ENCODE data around the gene ZNF804A. TPM values are rescaled to one million over a fixed set of nuclear protein-coding genes. Genes with fewer than 3 reads are reported as not detected.

Gene ZNF804A
- total RNA-seq, 1 donor from 2014 or later = not detected

DNA sequence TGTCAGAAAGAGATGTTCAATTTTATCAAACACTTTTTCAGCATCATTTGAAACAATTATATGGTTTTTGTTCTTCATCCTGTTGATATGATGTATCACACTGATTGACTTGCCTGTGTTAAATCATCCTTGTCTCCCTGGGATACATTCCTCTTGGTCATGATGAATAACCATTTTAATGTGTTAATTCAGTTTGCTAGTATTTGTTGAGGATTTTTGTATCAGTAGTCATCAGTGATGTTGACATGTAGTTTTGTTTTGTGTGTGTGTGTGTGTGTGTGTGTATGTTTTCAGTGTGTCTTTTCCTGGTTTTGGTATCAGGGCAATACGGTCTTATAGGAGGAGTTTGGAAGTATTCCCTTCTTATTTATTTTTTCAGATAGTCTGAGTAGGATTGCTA lies 325.4 kb downstream of the ZNF804A start:
- H3F3A ChIP-seq (ENCODE audit: low read depth) = no peaks in the 10 kb centered on the region
- Mint-ChIP-seq H3K9me3 (peaks cover 16% of the 10 kb centered on the region), H3K4me3 (no peak overlapping the region), H3K4me1 (no peaks in the 10 kb centered on the region), H3K27me3 (ENCODE audit: insufficient read depth, low read depth) (no peaks in the 10 kb centered on the region), H3K27ac (no peak overlapping the region), H3K36me3 (no peaks in the 10 kb centered on the region)
- H3K36me3 ChIP-seq = no peaks in the 10 kb centered on the region
- TF ChIP-seq, protein P1, sequence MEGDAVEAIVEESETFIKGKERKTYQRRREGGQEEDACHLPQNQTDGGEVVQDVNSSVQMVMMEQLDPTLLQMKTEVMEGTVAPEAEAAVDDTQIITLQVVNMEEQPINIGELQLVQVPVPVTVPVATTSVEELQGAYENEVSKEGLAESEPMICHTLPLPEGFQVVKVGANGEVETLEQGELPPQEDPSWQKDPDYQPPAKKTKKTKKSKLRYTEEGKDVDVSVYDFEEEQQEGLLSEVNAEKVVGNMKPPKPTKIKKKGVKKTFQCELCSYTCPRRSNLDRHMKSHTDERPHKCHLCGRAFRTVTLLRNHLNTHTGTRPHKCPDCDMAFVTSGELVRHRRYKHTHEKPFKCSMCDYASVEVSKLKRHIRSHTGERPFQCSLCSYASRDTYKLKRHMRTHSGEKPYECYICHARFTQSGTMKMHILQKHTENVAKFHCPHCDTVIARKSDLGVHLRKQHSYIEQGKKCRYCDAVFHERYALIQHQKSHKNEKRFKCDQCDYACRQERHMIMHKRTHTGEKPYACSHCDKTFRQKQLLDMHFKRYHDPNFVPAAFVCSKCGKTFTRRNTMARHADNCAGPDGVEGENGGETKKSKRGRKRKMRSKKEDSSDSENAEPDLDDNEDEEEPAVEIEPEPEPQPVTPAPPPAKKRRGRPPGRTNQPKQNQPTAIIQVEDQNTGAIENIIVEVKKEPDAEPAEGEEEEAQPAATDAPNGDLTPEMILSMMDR (IDR thresholded peaks at IDR 0.05) = no peak
- H3K27me3 ChIP-seq = no peaks in the 10 kb centered on the region
- H4K20me1 ChIP-seq (ENCODE audit: low read depth) = no peaks in the 10 kb centered on the region
- H3K79me2 ChIP-seq (ENCODE audit: low read depth) = no peaks in the 10 kb centered on the region
- H3K4me2 ChIP-seq = no peak overlapping the region
- no peaks in the 10 kb centered on the region for H3K9me3 ChIP-seq (ENCODE audit: low read depth)
- peak overlapping the region; percentile 40 for H2AFZ ChIP-seq (replicated peaks)
- H3K9ac ChIP-seq = no peak overlapping the region
- no peak for DNase-seq (ENCODE audit: low spot score)
- H3K27ac ChIP-seq = no peak overlapping the region
- H3K4me1 ChIP-seq = no peaks in the 10 kb centered on the region
- no peak overlapping the region for H3K4me3 ChIP-seq

DNA sequence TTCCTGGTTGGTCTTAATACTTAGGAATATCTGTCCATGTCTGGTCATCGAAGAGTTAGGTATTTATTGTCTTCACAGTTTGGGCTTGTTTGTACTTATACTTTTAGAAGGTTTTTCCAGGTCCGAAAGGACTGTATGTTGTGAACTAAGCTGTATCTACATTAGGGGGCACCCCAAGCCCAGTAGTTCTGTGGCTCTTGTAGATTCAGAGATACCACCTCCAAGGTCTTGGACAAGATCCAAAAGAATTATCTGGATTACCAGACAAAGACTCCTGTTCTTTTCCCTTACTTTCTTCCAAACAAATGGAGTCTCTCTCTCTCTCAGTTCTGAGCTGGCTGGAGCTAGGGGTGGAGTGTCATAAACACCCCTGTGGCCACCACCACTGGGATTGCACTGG lies 328.7 kb downstream of the ZNF804A start:
- H3K9ac ChIP-seq = no peak overlapping the region
- H3K27me3 Mint-ChIP-seq (ENCODE audit: insufficient read depth, low read depth) = no peaks in the 10 kb centered on the region
- no peak for TF ChIP-seq EZH2phosphoT487 (IDR thresholded peaks at IDR 0.05)
- no peak for TF ChIP-seq EZH2 (IDR thresholded peaks at IDR 0.05)
- TF ChIP-seq, protein P1 (IDR thresholded peaks at IDR 0.05) = no peak
- H3K9me3 Mint-ChIP-seq = peaks cover 19% of the 10 kb centered on the region
- H3K4me1 ChIP-seq = no peaks in the 10 kb centered on the region
- no peak for DNase-seq (ENCODE audit: low spot score)
- no peak overlapping the region for H3K27ac Mint-ChIP-seq
- no peak overlapping the region for H3K4me3 ChIP-seq
- no peak overlapping the region for H3K4me3 Mint-ChIP-seq
- H3K36me3 ChIP-seq = no peaks in the 10 kb centered on the region
- H3K4me1 Mint-ChIP-seq = no peaks in the 10 kb centered on the region
- no peak overlapping the region for H3K4me2 ChIP-seq
- no peaks in the 10 kb centered on the region for H3K36me3 Mint-ChIP-seq
- no peaks in the 10 kb centered on the region for H3K27me3 ChIP-seq
- no peaks in the 10 kb centered on the region for H4K20me1 ChIP-seq (ENCODE audit: low read depth)
- H3K9me3 ChIP-seq (ENCODE audit: low read depth) = no peaks in the 10 kb centered on the region
- H3K27ac ChIP-seq = no peak overlapping the region
- H3K79me2 ChIP-seq (ENCODE audit: low read depth) = no peaks in the 10 kb centered on the region
- H3F3A ChIP-seq (ENCODE audit: low read depth) = no peaks in the 10 kb centered on the region
- no peak overlapping the region for H2AFZ ChIP-seq (replicated peaks)

DNA sequence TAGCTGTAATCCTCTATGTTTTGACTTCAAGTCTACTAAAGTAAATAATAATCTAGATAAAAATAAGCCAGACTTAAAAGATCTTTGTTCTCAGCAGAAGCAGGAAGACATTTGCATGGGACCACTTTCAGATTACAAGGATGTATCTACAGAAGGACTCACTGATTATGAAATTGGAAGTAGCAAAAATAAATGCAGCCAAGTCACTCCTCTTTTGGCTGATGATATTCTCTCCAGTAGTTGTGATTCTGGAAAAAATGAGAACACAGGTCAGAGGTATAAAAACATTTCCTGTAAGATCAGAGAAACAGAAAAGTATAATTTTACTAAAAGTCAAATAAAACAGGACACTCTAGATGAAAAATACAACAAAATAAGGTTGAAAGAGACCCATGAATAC lies 338.4 kb downstream of the ZNF804A start:
- DNase-seq (ENCODE audit: low spot score) = no peak
- H3K36me3 ChIP-seq = no peaks in the 10 kb centered on the region
- Mint-ChIP-seq H3K36me3 (no peaks in the 10 kb centered on the region), H3K27ac (no peak overlapping the region), H3K4me1 (peaks cover 15% of the 10 kb centered on the region), H3K27me3 (ENCODE audit: insufficient read depth, low read depth) (no peaks in the 10 kb centered on the region), H3K9me3 (no peaks in the 10 kb centered on the region), H3K4me3 (no peak overlapping the region)
- H3K9ac ChIP-seq = no peak overlapping the region
- no peak overlapping the region for H2AFZ ChIP-seq (replicated peaks)
- TF ChIP-seq, protein P1 (IDR thresholded peaks at IDR 0.05) = no peak
- TF ChIP-seq EZH2phosphoT487 (IDR thresholded peaks at IDR 0.05) (no peak), EZH2 (IDR thresholded peaks at IDR 0.05) (no peak)
- H3K27ac ChIP-seq = peak overlapping the region; percentile 33
- H3K27me3 ChIP-seq = no peaks in the 10 kb centered on the region
- H3F3A ChIP-seq (ENCODE audit: low read depth) = peaks cover 29% of the 10 kb centered on the region
- peak overlapping the region; percentile 30 for H3K4me2 ChIP-seq
- H3K9me3 ChIP-seq (ENCODE audit: low read depth) = no peaks in the 10 kb centered on the region
- H3K4me3 ChIP-seq = no peak overlapping the region
- H4K20me1 ChIP-seq (ENCODE audit: low read depth) = no peaks in the 10 kb centered on the region
- no peaks in the 10 kb centered on the region for H3K79me2 ChIP-seq (ENCODE audit: low read depth)
- H3K4me1 ChIP-seq = peaks cover 49% of the 10 kb centered on the region

All from neural progenitor cell (in vitro differentiated cells).